ENCODE results near the gene RDH8.

GRCh38 chr19:10021863-10022262, 8.6 kb downstream of the RDH8 start:
- TF ChIP-seq CTCF (IDR thresholded peaks at IDR 0.05) (no peak), EZH2phosphoT487 (IDR thresholded peaks at IDR 0.05) (no peak)
